Left hindlimb (tissue), 1 donor: ENCODE data around the gene VPS41.
A peak's percentile ranks its signal among the peaks of the same experiment; 100 is the strongest.

Source experiments
- DNase-seq: peaks from one replicate; pipeline ENCODE4 v3.0.0-alpha.2; 2018

The VPS41 gene

GRCh38 chr7:38798552-38799267 is 110.3 kb downstream of the VPS41 start:
- DNase-seq: no peak

GRCh38 chr7:38796626-38797501 is 112.1 kb downstream of the VPS41 start:
- peak; percentile 43 for DNase-seq

- DNase-seq: no peak
Measured at GRCh38 chr7:38795593-38795992, 113.4 kb downstream of the VPS41 start.

GRCh38 chr7:38781991-38782390 is 127.0 kb downstream of the VPS41 start:
- DNase-seq: no peak

GRCh38 chr7:38777609-38778008 is 131.4 kb downstream of the VPS41 start:
- no peak for DNase-seq

GRCh38 chr7:38775506-38776175 is 133.3 kb downstream of the VPS41 start:
- DNase-seq: no peak

- no peak for DNase-seq
Measured at GRCh38 chr7:38773430-38773829, 135.6 kb downstream of the VPS41 start.

GRCh38 chr7:38760226-38760625 is 148.8 kb downstream of the VPS41 start:
- no peak for DNase-seq

GRCh38 chr7:38759028-38759427 is 150.0 kb downstream of the VPS41 start:
- no peak for DNase-seq

- no peak for DNase-seq
Measured at GRCh38 chr7:38757931-38758330, 151.1 kb downstream of the VPS41 start.

- no peak for DNase-seq
Measured at GRCh38 chr7:38756521-38756920, 152.5 kb downstream of the VPS41 start.

- no peak for DNase-seq
Measured at GRCh38 chr7:38753347-38753746, 155.6 kb downstream of the VPS41 start.

- no peak for DNase-seq
Measured at GRCh38 chr7:38751416-38751815, 157.6 kb downstream of the VPS41 start.

- no peak for DNase-seq
Measured at GRCh38 chr7:38748056-38748610, 160.9 kb downstream of the VPS41 start.

GRCh38 chr7:38746438-38746837 is 162.6 kb downstream of the VPS41 start:
- DNase-seq: no peak

GRCh38 chr7:38744746-38745145 is 164.2 kb downstream of the VPS41 start:
- no peak for DNase-seq

- DNase-seq: no peak
Measured at GRCh38 chr7:38743899-38744298, 165.1 kb downstream of the VPS41 start.

- no peak for DNase-seq
Measured at GRCh38 chr7:38740041-38740440, 168.9 kb downstream of the VPS41 start.

- no peak for DNase-seq
Measured at GRCh38 chr7:38736138-38736537, 172.9 kb downstream of the VPS41 start.

- no peak for DNase-seq
Measured at GRCh38 chr7:38731215-38731614, 177.8 kb downstream of the VPS41 start.

- no peak for DNase-seq
Measured at GRCh38 chr7:38728145-38728544, 180.8 kb downstream of the VPS41 start.

- no peak for DNase-seq
Measured at GRCh38 chr7:38727184-38727940, 181.6 kb downstream of the VPS41 start.

- no peak for DNase-seq
Measured at GRCh38 chr7:38723327-38723726, 185.7 kb downstream of the VPS41 start.
